ENCODE measurements around the gene DCC. TPM values are rescaled to one million over a fixed set of nuclear protein-coding genes. Genes with fewer than 3 reads are reported as not detected.

DCC gene
- total and polyA plus RNA-seq, 2 experiments from 2014 or later, result 0.53 to 0.73 TPM

GRCh38 chr18:52572036-52573000 lies 232.3 kb downstream of the DCC start:
- Histone ChIP-seq H3K27ac (ENCODE audit: low read depth) (no peak overlapping the region), H3K27me3 (ENCODE audit: insufficient read depth) (no peaks in the 10 kb centered on the region)
- ATAC-seq, result no peak

More at GRCh38 chr18:52572036-52573000, 232.3 kb downstream of the DCC start:
- no peak overlapping the region for H3K27ac Mint-ChIP-seq
- H3K4me2 ChIP-seq, result no peak overlapping the region
- no peaks in the 10 kb centered on the region for H3K27me3 Mint-ChIP-seq (ENCODE audit: insufficient read depth, low read depth, poor library complexity)
- H3K4me1 ChIP-seq (ENCODE audit: insufficient read depth), result no peaks in the 10 kb centered on the region
- no peak for DNase-seq (ENCODE audit: low spot score)
- no peaks in the 10 kb centered on the region for H3K36me3 Mint-ChIP-seq (ENCODE audit: low read depth)
- no peak overlapping the region for H3K4me3 ChIP-seq
- no peaks in the 10 kb centered on the region for H3K9me2 ChIP-seq (ENCODE audit: insufficient read depth)
- H3F3A ChIP-seq (replicated peaks; ENCODE audit: low read depth), result no peaks in the 10 kb centered on the region
- H3K36me3 ChIP-seq (ENCODE audit: insufficient read depth), result no peaks in the 10 kb centered on the region
- H3K79me2 ChIP-seq (replicated peaks; ENCODE audit: insufficient read depth), result no peaks in the 10 kb centered on the region
- no peak overlapping the region for H3K4me3 Mint-ChIP-seq
- no peak overlapping the region for H2AFZ ChIP-seq
- no peaks in the 10 kb centered on the region for H3K9me3 Mint-ChIP-seq
- H4K20me1 ChIP-seq (replicated peaks; ENCODE audit: insufficient read depth), result no peaks in the 10 kb centered on the region
- H3K4me1 Mint-ChIP-seq, result no peaks in the 10 kb centered on the region
- TF ChIP-seq ZNF462 (CRISPR knock-in tag; IDR thresholded peaks at IDR 0.05), result no peak
- no peak for TF ChIP-seq EZH2phosphoT487 (IDR thresholded peaks at IDR 0.05; ENCODE audit: unreplicated experiment)
- TF ChIP-seq JUNB (IDR thresholded peaks at IDR 0.05; ENCODE audit: unreplicated experiment), result no peak
- no peak for TF ChIP-seq STAT1 (IDR thresholded peaks at IDR 0.05; ENCODE audit: unreplicated experiment)
- TF ChIP-seq, protein P1, sequence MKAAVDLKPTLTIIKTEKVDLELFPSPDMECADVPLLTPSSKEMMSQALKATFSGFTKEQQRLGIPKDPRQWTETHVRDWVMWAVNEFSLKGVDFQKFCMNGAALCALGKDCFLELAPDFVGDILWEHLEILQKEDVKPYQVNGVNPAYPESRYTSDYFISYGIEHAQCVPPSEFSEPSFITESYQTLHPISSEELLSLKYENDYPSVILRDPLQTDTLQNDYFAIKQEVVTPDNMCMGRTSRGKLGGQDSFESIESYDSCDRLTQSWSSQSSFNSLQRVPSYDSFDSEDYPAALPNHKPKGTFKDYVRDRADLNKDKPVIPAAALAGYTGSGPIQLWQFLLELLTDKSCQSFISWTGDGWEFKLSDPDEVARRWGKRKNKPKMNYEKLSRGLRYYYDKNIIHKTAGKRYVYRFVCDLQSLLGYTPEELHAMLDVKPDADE (IDR thresholded peaks at IDR 0.05), result no peak
- no peak for TF ChIP-seq NANOG (IDR thresholded peaks at IDR 0.05; ENCODE audit: borderline replicate concordance)
- TF ChIP-seq CREB1 (CRISPR knock-in tag; IDR thresholded peaks at IDR 0.05; ENCODE audit: low read depth), result no peak
- no peak for TF ChIP-seq EZH2 (IDR thresholded peaks at IDR 0.05; ENCODE audit: low read depth, unreplicated experiment)
- no peak for TF ChIP-seq ZNF331 (CRISPR knock-in tag; IDR thresholded peaks at IDR 0.05; ENCODE audit: low read depth)
- TF ChIP-seq, protein P2, sequence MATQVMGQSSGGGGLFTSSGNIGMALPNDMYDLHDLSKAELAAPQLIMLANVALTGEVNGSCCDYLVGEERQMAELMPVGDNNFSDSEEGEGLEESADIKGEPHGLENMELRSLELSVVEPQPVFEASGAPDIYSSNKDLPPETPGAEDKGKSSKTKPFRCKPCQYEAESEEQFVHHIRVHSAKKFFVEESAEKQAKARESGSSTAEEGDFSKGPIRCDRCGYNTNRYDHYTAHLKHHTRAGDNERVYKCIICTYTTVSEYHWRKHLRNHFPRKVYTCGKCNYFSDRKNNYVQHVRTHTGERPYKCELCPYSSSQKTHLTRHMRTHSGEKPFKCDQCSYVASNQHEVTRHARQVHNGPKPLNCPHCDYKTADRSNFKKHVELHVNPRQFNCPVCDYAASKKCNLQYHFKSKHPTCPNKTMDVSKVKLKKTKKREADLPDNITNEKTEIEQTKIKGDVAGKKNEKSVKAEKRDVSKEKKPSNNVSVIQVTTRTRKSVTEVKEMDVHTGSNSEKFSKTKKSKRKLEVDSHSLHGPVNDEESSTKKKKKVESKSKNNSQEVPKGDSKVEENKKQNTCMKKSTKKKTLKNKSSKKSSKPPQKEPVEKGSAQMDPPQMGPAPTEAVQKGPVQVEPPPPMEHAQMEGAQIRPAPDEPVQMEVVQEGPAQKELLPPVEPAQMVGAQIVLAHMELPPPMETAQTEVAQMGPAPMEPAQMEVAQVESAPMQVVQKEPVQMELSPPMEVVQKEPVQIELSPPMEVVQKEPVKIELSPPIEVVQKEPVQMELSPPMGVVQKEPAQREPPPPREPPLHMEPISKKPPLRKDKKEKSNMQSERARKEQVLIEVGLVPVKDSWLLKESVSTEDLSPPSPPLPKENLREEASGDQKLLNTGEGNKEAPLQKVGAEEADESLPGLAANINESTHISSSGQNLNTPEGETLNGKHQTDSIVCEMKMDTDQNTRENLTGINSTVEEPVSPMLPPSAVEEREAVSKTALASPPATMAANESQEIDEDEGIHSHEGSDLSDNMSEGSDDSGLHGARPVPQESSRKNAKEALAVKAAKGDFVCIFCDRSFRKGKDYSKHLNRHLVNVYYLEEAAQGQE (IDR thresholded peaks at IDR 0.05; ENCODE audit: unreplicated experiment), result no peak
- TF ChIP-seq, protein P3, sequence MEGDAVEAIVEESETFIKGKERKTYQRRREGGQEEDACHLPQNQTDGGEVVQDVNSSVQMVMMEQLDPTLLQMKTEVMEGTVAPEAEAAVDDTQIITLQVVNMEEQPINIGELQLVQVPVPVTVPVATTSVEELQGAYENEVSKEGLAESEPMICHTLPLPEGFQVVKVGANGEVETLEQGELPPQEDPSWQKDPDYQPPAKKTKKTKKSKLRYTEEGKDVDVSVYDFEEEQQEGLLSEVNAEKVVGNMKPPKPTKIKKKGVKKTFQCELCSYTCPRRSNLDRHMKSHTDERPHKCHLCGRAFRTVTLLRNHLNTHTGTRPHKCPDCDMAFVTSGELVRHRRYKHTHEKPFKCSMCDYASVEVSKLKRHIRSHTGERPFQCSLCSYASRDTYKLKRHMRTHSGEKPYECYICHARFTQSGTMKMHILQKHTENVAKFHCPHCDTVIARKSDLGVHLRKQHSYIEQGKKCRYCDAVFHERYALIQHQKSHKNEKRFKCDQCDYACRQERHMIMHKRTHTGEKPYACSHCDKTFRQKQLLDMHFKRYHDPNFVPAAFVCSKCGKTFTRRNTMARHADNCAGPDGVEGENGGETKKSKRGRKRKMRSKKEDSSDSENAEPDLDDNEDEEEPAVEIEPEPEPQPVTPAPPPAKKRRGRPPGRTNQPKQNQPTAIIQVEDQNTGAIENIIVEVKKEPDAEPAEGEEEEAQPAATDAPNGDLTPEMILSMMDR (conservative IDR thresholded peaks at IDR 0.05; ENCODE audit: low read depth in 2 of 2), result no peak
- no peak for TF ChIP-seq ZNF114 (CRISPR knock-in tag; IDR thresholded peaks at IDR 0.05)

Measured in GM23338 (cell line).